GM18498 (cell line): Measurements from ENCODE around the gene PTGFRN.

Experiments
- ATAC-seq: cut with Tn5 transposase; IDR thresholded peaks from one replicate; pipeline ENCODE4 v1.9.1; 2021; ENCODE audit warnings: mild to moderate bottlenecking, moderate library complexity; ENCODE audit not compliant: unreplicated experiment

Gene PTGFRN

DNA sequence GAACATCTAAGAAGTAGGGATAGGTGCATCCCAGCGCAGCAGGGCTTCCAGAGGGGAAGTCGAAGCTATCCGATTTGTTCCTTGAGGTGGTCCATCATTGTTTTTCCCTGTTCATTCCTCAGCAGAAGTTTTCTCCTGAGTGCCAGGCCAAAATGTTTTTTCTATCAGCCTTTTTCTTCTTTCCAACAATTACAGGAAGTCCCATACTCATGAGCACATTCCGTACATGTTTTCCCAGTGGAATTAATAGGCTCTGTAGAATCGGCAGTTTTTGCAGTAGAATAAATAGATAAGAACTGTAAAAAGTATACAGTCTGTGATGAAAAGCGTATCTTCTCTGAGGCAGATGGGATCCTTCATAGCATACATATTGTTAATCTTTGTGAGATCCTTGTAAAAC is 116.6 kb downstream of the PTGFRN start:
- no peak for ATAC-seq

DNA sequence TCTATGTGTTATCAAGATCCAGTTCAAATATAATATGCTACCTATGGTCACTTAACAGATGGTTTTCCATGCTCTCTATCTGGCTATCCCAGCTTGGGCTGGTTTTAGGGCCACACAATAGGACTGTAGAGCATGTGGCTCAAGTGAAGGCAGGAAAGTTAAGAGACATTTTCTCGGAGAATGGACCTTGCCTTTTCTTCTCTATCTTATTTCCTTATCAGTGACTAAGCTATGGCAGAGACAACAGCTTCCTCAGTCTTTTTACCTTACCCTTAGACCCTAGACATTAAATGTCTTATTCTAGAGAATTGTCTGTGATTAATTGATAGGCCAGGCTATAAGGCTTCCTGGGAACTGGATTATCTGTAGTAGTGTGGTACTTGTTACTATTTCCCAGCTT is 120.0 kb downstream of the PTGFRN start:
- ATAC-seq, result no peak

DNA sequence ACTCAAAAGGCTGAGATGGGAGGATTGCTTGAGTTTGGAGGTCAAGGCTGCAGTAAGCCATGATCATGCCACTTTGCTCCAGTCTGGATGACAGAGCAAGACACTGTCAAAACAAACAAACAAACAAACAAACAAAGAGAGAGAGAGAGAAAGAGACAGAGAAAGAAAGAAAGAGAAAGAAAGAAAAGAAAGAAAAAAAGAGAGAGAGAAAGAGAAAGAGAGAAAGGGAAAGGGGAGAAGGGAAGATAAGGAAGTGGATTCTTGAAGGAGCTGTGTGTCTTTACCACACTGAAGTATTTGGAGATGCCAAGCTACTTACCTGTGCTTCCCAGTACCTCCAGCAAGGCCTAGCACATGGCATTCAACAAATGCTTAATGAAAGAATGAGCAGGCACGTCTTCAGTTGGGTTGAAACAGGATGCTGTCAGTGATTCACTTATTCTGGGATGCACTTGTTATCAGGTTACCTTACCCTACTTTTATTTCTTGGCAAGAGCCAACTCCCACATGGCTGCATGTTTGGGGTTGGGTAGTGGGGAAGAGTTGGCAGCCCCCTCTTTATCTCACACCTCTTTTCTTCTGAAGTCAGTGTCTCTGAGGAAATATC is 120.7 kb downstream of the PTGFRN start:
- ATAC-seq, result no peak

DNA sequence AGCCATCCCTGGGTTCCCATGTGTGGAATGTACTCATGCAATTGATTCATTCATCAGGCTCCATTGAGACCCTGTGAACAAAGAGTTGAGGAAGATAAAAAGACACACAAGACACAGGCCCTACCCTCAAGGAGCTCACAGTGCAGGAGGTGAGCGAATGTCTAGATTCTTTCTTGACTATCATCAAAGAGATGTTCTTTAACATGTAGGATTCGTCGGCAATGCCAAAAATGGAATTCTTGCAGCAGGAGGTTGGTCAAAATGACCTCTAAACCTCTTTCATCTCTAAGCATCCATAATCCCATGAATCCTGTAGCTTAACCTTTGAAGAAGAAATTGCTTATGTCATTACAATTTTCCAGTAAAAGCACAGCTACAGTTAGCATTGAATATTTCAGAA is 122.5 kb downstream of the PTGFRN start:
- ATAC-seq, result no peak

DNA sequence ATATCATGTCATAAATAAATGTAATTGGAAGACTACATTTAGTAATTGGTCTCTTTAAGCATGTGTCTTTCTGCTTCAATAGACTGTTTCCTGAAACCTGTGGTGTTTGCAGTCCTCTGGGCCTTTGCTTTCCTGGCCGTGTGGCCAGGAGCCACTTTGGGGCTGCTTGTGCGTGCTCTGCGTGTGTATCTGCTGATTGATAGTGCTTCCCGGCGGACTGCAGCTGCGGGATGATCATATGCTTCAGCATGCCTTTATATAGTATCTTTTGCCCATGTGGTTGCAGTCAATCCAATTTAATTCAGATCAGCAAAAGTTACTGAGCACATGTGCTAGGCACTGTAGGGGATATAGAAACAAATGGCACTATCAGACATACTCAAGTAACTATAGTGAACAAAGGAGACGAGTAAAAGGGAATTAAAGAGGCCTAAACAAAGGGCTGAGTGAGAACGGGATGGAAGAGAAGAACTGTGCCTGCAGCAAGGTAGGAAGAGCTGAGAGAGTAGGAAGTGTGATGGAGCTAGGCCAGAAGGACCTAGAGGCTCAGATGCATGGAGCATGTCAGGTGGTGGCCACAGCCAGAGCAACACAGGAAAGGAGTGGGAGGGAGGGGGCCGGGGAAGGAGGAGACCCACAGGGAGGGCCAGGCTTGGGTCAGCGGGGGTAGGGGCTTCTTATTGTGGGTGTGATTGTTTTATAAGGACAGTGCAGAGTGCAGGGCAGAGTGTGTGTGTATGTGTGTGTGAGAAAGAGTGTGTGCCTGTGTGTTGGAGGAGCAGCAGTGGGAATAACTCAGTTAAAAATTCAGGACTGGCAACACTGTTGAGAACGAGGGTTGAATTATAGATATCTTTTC is 123.2 kb downstream of the PTGFRN start:
- no peak for ATAC-seq

DNA sequence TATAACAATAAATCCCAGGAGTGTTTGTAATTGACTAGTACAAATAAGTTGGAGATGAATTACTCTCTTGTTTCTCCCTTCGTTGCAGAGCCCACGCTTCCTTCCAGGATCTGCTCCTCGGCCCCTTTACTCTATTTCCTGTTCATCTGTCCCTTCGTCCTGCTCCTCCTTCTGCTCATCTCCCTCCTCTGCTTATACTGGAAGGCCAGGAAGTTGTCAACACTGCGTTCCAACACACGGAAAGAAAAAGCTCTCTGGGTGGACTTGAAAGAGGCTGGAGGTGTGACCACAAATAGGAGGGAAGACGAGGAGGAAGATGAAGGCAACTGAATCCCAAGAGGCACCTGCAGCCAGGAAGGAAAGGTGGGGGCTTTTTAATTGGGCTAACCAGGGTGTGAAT is 124.1 kb downstream of the PTGFRN start:
- ATAC-seq, result no peak

DNA sequence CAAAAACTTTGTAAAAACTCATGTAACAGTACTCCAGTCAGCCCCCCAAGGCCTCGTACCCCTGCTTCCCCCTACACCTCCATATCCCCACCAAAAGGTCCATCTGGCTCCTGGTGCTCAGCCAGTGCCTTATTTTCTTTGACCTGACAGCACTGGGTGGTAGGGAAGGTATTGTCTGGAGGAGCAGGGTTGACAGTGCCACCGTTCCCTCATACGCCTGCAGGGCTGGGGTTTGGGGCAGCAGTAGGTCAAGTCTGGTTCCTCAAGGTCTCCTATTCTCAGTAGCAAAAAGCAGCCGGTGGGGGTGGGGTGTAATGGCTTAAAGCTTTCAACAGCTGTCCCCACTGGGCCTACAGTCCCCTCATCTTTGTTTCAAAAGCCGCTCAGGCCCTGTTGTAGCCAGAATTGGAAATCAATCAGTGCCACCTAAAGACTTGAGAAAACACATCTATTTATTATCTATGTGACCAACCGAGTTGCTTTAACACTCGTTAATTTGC is 125.1 kb downstream of the PTGFRN start:
- ATAC-seq, result no peak

DNA sequence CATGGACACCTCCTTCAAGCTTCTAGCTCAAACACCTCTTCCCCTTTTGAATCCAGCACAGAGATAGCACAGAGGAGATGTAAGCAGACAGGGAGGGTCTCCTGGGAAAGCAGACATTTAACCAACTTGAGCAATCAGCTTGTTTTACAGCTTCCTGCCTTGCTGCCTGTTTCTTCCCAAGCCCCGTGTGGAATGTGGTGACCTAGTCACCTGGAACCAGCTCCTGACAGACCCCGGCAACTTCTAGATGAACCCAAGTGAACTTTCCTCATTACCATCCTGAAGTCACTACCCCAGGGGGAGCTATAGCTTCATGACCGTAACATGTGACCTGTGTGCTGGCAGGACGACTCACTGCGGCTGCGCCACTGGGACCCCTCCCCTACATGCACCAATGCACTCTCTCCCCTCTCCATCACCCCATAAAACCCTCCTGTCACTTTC is 126.3 kb downstream of the PTGFRN start:
- no peak for ATAC-seq

DNA sequence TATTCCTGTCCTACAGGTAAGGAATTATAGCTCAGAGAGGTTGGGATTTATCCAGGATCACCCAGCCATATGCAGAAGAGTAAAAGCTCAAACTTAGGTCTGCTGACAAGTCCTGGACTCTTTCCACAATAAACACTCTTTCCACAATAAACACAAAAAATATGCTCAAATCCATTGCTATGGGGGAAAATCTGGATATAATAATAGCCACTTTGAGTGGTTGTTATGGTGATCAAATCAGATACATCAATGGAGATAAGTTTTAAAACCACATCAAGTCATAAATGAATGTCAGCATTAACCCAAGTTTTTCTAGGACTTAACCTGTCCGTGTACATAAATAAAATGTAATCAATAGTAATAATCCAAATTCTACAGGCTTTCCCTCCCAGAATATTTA is 128.1 kb downstream of the PTGFRN start:
- ATAC-seq, result no peak

DNA sequence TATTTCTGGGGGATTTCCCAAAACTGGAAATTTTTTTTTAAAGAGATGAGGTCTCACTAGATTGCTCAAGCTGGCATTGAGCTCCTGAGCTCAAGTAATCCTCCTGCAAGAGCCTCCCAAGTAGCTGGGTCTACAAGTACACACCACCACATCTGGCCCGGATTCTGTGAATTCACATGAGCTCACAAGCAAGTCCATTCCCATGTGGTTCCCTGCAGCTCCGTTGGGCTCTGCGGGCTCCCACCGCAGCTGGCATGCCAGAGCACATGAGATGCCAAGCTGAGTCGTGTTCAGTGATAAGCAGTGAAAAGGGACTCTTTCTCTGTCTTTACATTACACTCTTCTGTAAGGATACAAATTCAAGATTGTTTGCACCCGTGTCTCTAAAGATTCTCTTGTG is 128.5 kb downstream of the PTGFRN start:
- no peak for ATAC-seq
